Tibial artery (tissue), 4 donors: ENCODE results near the gene ZDHHC18.

Experiments
- DNase-seq, 2 donors: peaks; one replicate each; pipeline ENCODE4 v3.0.0-alpha.2; 2019
- H3K27ac ChIP-seq, 2 donors: fragments of 200-600 bp; sonication (generic) in 1 of 2; 1 replicate in 1 of 2; 2 replicates in 1 of 2; pipeline ENCODE4 v1.5.1; 2018 to 2019; ENCODE audit warnings: mild to moderate bottlenecking in 1 of 2
- H3K27me3 ChIP-seq, 2 donors: fragments of 200-600 bp; sonication (generic) in 1 of 2; one replicate each; pipeline versions ENCODE4 v1.5.1 to v1.6.0; 2016 to 2019
- H3K36me3 ChIP-seq, 3 donors: fragments of 200-600 bp; sonication (generic) in 2 of 3; one replicate each; pipeline ENCODE4 v1.5.1; 2016 to 2019; ENCODE audit warnings: mild to moderate bottlenecking in 2 of 3
- H3K4me1 ChIP-seq, 4 donors: fragments of 200-600 bp; sonication (generic) in 2 of 4; 1 replicate in 3 of 4; 2 replicates in 1 of 4; pipeline ENCODE4 v1.5.1; 2016 to 2019
- H3K4me3 ChIP-seq, 2 donors: fragments of 200-600 bp; sonication (generic) in 1 of 2; 1 replicate in 1 of 2; 2 replicates in 1 of 2; pipeline ENCODE4 v1.5.1; 2018 to 2019; ENCODE audit warnings: mild to moderate bottlenecking in 2 of 2
- H3K9me3 ChIP-seq, 3 donors: fragments of 200-600 bp; sonication (generic) in 1 of 3; one replicate each; pipeline ENCODE4 v1.5.1; 2016 to 2019
- CTCF ChIP-seq, 2 experiments: fragments of 200-600 bp in 1 of 2; fragments of 450-650 bp in 1 of 2; IDR thresholded peaks; one replicate each; pipeline ENCODE4 v1.5.1; 2017 to 2019; ENCODE audit warnings: antibody characterized with exemption in 2 of 2, mild to moderate bottlenecking in 1 of 2, moderate library complexity in 1 of 2
- intact Hi-C: fragments of 100-400 bp; cut with DNase I; formaldehyde crosslinking; loops from one replicate; pipeline ENCODE4 v1.15.0; 2023; ENCODE audit warnings: low total_unique reads

The ZDHHC18 gene

GRCh38 chr1:26854906-26855305 lies 28.4 kb downstream of the ZDHHC18 start:
- Histone ChIP-seq H3K27ac (no peak overlapping the region), H3K9me3 (no peaks in the 10 kb centered on the region), H3K36me3 (peaks cover 46 to 85% (median 65%) of the 10 kb centered on the region in 3 donors), H3K4me3 (no peak overlapping the region), H3K27me3 (no peaks in the 10 kb centered on the region), H3K4me1 (no peaks in the 10 kb centered on the region)
- intact Hi-C loops: no loop called here
- no peak for DNase-seq
- TF ChIP-seq CTCF (IDR thresholded peaks at IDR 0.05): no peak

GRCh38 chr1:26855636-26856035 lies 29.1 kb downstream of the ZDHHC18 start:
- no peak for DNase-seq
- intact Hi-C loops: no loop called here
- Histone ChIP-seq H3K36me3 (peaks cover 39 to 78% (median 57%) of the 10 kb centered on the region in 3 donors), H3K9me3 (no peaks in the 10 kb centered on the region), H3K27ac (no peak overlapping the region), H3K27me3 (no peaks in the 10 kb centered on the region), H3K4me1 (no peaks in the 10 kb centered on the region), H3K4me3 (no peak overlapping the region)
- no peak for TF ChIP-seq CTCF (IDR thresholded peaks at IDR 0.05)

- no peak for TF ChIP-seq CTCF (IDR thresholded peaks at IDR 0.05)
- peaks cover 34 to 73% (median 52%) of the 10 kb centered on the region in 3 donors for H3K36me3 ChIP-seq
Measured at GRCh38 chr1:26856181-26856580, 29.7 kb downstream of the ZDHHC18 start.

GRCh38 chr1:26856604-26857469 lies 30.3 kb downstream of the ZDHHC18 start:
- Histone ChIP-seq H3K4me1 (no peaks in the 10 kb centered on the region), H3K27ac (no peak overlapping the region), H3K27me3 (no peaks in the 10 kb centered on the region), H3K4me3 (no peak overlapping the region), H3K9me3 (no peaks in the 10 kb centered on the region), H3K36me3 (peaks cover 29 to 66% (median 45%) of the 10 kb centered on the region in 3 donors)
- TF ChIP-seq CTCF (IDR thresholded peaks at IDR 0.05): no peak
- no peak for DNase-seq
- intact Hi-C loops: no loop called here

More at GRCh38 chr1:26856181-26856580, 29.7 kb downstream of the ZDHHC18 start:
- Histone ChIP-seq H3K4me3 (no peak overlapping the region), H3K27me3 (no peaks in the 10 kb centered on the region), H3K9me3 (no peaks in the 10 kb centered on the region), H3K4me1 (no peaks in the 10 kb centered on the region), H3K27ac (no peak overlapping the region)
- intact Hi-C loops: no loop called here
- DNase-seq: no peak

- intact Hi-C loops: no loop called here
- H3K9me3 ChIP-seq: no peaks in the 10 kb centered on the region
- no peak for DNase-seq
- H3K4me1 ChIP-seq: no peaks in the 10 kb centered on the region
- peaks cover 27 to 59% (median 38%) of the 10 kb centered on the region in 3 donors for H3K36me3 ChIP-seq
- no peak for TF ChIP-seq CTCF (IDR thresholded peaks at IDR 0.05)
- no peak overlapping the region for H3K4me3 ChIP-seq
- H3K27ac ChIP-seq: no peak overlapping the region
- H3K27me3 ChIP-seq: no peaks in the 10 kb centered on the region
Measured at GRCh38 chr1:26857473-26858060, 31.1 kb downstream of the ZDHHC18 start.
